HUDEP-2 (cell line): ENCODE data around the gene TAS2R50.
A peak's percentile ranks its signal among the peaks of the same experiment; 100 is the strongest.
"Not testable (repeated sequence)": the region's sequence is repeated elsewhere in the genome, so short reads cannot be mapped to it uniquely, and the experiment has no call there.

ENCODE experiments used
- DNase-seq, 76 experiments: peaks; one replicate each; lab custom pipeline; 2025; ENCODE audit not compliant: unreplicated experiment in 76 of 76; lab: John Stamatoyannopoulos, UW

TAS2R50 gene, protein sequence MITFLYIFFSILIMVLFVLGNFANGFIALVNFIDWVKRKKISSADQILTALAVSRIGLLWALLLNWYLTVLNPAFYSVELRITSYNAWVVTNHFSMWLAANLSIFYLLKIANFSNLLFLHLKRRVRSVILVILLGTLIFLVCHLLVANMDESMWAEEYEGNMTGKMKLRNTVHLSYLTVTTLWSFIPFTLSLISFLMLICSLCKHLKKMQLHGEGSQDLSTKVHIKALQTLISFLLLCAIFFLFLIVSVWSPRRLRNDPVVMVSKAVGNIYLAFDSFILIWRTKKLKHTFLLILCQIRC

DNA sequence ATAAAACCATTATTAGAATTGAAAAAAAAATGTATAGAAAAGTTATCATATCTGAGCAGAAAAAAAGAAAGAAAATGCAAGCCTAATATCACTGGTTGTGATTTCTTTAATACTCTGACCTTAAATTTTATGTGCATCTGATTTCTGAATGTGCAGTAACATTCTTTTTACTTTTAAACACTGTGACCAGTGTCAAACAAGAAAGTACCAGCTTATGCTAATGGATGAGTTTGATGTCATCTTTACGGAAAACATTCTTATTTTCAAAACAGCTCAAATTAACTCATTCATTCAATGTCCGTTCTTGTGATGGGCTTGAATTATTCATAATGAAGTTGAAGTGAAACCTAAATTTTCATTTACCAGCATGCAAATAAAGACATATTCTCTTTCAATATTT, at the start of gene TAS2R50:
TSS of gene TAS2R50 (minus strand) at position 101 of the 400 bp plus-strand sequence. CDS start at position 49, 52 bp downstream.
- DNase-seq, result no peak

DNA sequence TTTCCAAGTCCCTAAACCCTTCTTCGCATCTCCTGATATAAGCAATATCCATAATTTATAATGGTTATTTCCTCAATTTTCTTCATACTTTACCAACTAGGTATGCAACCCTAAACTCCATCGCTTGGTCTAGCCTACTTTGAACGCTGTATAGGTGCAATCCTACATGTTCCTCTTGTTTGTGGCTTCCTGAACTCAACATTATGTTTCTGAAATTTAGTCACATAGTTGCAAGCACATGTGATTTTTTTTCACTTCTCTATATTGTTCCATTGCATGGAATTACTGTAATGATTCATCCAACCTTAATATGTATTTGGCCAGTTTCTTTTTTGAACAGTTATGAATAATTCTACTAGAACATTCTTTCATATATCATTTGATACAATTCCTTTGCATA, 47.2 kb upstream of the TAS2R50 start:
- not testable (repeated sequence) for DNase-seq

DNA sequence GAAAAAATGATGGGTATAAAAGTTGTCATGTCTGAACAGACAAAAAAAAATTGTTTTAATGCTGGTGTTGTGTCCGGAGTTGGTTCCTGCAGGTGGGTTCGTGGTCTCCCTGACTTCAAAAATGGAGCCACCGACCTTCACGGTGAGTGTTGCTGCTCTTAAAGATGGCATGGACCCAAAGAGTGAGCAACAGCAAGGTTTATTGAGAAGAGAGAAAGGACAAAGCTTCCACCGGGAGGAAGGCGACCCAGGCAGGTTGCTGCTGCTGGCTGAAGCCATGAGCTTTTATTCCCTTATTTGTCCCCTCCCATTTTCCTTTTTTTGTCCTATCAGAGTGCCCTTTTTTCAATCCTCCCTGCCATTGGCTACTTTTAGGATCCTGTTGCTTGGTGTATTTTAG, 44.6 kb upstream of the TAS2R50 start, which contains the start of gene TAS2R31:
TSS of gene TAS2R31 (minus strand) at position 101 of the 400 bp plus-strand sequence. CDS start at position 29, 72 bp downstream.
- DNase-seq, result no peak

DNA sequence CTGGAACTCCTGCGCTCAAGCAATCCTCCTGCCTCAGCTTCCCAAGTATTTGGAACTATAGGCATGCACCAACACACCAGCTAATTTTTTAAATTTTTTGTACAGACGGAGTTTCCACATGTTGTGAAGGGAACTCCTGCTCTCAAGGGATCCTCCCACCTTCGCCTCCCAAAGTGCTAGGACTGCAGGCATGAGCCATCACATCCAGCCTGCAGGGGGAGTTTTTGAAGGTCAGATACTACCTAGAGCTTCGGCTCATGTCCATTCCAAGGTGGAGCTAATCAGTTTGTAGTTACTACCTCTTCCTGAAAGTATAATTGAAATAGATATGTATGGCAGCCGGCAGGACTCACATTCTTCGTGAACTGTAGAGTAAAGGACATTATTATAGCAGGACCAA, 39.4 kb upstream of the TAS2R50 start:
- DNase-seq, result peak in 7 of 76 experiments; percentile 1 to 7 (median 5)

DNA sequence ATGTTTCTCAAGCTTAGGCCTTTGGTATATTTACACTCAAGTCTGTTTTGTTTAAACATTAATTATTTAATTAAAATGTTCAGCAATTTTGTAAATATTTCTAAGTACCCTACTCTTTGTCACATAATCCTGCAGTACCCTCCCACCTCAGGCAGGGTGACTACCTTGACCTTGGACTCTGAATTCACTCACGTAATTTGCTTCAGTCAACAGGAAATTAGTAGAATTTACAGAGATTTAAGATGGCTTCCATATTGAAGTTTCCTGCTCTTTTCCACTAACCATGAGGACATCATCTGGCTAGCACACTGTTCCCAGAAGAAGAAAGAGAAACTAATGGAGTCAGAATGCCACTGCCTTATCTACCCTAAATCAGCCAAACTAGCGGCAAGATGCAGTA, 36.7 kb upstream of the TAS2R50 start:
- DNase-seq, result no peak

DNA sequence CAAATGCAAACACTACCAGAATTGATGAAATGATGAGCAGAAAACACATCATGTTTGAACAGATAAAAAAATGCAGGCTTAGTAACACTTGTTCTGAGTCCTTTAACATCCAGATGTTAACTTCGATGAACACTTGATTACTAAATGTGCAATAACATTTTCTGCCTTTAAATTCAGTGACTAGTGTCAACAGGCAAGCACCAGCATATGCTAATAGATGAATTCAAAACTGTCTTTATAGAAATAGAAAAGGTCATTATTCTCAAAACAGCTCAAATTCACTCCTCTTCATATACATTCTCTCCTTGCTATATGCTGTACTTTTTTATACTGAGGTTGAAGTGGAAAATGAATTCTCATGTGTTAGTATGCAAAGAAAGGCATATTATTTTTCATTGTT, 35.8 kb upstream of the TAS2R50 start, which contains the start of gene TAS2R19:
TSS of gene TAS2R19 (minus strand) at position 101 of the 400 bp plus-strand sequence. CDS start at position 52, 49 bp downstream.
- DNase-seq, result no peak

DNA sequence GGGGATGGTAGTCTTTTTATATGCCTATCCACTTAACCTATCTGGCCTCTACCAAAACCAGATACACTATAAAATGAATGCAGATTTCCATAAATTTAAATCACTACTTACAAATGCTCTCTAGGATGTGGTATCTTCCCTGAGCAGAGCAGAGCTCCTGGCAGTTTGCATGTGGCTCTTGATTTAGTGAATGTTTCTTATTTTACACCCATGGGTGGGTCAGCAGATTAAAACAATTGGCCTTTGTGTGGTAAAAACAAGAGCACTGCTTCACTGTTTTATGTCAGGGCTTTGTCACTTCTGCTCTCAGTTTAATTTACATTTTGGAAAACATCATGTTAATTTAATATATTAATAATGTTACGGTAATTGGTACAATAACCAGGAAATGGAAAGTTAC, 30.2 kb upstream of the TAS2R50 start:
- no peak for DNase-seq

DNA sequence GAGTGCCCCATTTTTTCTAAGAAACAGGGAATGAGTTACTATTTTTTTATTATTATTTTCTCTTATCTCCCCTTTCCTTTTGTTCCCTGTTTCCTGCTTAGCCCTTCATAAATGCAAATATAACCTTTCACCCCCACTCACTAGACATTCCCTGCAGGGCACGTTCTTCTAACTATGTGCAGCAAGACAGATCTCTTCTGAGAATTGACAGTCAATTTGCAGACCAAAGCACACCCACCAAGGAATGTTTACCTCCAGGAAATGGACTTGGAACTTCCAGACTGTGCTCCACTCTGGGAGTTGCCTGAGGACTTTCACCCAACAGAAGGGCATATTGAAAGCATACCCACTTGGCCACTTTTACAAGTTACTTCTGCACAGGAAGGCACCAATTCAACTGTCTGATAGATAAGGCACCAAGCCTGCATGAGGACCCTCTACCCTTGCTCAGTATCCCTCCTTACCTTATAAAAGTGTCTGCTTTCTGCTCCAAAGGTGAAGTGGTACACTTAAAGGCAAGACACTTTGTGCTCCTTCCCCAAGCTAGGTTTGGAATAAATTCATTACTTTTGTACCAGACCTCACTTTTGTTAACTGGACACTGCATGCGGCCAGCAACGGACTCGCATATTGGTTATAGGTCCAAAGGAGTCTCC, 29.2 kb upstream of the TAS2R50 start:
- no peak for DNase-seq

DNA sequence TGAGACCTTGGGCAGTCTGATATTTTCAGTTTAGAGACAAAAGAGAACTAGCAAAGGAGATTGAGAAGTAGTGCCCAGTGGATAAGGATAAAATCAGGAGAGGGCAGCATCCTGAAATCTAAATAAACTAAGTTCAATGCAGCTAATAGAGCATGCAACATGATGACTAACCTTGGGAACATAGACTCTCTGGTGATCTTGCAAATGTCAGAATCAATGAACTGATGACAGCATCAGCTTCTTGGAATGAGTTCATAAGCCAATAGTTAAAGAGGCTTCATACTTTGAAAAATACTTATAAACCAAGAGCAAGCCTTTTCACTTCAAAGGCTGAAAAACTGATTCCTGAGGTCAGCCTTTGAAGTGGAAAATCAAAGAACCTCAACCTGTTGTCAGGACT, 27.5 kb upstream of the TAS2R50 start:
- no peak for DNase-seq

DNA sequence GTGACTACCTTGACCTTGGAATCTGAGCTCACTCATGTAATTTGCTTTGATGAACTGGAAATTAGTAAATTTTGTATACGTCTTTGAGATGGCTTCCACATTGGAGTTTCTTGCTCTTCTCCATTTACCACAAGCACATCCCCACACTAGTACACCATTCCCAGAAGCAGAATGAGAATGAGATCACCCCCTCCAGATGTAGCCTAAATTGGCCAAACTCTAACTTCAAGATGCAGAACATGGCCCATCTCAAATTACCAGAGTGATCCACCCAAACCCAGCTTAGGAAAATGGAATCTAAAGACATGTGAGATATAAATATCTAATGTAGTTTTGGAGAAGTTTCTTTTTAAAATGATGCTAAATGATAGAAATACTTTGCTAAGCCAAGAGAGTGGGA, 20.9 kb upstream of the TAS2R50 start:
- no peak for DNase-seq

DNA sequence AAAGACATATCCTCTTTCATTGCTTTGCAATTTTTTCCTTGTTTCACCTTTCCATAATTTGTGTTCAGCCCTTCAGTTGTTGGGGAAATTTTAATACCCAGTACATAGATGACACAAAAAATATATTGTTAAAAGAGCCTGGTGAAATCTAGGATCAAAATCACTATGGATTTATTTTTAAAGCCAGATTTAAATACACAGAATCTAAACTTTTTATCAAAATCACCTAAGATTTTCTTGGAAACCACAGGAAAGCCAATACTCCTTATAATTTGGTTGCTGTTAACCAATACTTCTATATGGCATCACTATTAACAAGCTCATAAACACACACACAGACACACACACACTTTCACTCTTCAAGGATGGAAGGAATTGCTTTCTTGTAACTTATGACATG, 11.5 kb upstream of the TAS2R50 start, which contains the start of gene TAS2R20:
TSS of gene TAS2R20 (minus strand) at position 101 of the 400 bp plus-strand sequence. CDS start 429 bp downstream, outside the sequence.
- DNase-seq, result no peak

DNA sequence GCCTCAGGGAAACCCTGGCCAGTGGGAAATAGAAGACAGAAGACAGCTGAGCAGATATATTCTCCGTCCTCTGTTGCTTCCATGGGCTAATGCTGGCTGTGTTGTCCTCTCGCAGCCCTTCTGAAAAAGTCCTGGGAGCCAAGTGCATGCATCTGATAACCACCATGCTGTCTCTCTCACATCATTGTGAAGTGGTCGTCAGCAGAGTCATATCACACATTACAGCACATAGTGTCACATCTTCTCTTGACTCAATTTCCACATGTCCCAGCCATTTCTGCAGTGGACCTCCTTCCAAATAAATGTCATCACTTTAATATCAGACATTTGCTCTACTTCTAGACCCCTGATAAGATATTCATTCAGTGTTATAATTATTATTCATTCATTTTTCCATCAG, 7.6 kb upstream of the TAS2R50 start:
- no peak for DNase-seq

DNA sequence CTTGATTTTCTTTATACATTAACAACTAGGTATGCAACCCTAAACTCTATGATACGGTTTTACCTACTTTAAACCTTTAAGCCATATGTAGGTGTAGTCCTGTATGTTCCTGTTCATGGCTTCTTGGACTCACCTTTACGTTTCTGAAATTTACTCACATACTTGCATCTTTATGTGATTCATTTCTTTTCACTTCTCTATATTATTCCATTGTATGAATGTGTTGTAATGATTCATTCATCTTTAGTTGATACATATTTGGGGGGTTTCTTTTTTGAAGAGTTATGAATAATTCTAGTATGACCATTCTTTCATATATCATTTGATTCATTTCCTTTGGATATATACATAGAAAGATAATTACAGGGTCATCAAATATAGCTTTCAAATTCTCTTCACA, 2.4 kb upstream of the TAS2R50 start:
- no peak for DNase-seq

DNA sequence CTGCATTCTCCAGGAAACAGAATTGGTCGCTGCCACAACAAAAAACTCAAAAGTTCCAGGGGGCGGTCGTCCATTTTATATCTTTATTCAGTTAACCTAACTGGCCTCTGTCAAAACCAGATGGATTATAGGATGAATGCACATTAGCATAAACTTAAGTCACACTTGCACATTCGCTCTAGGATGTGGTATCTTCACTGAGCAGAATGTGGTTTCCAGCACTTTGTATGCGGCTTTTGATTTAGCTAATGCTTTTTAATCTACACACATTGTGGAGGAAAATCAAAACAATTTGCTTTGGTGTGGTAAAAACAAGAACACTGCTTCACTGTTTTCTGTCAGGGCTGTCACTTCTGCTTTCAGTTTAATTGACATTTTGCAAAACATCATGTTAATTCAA, 4.5 kb downstream of the TAS2R50 start:
- no peak for DNase-seq

DNA sequence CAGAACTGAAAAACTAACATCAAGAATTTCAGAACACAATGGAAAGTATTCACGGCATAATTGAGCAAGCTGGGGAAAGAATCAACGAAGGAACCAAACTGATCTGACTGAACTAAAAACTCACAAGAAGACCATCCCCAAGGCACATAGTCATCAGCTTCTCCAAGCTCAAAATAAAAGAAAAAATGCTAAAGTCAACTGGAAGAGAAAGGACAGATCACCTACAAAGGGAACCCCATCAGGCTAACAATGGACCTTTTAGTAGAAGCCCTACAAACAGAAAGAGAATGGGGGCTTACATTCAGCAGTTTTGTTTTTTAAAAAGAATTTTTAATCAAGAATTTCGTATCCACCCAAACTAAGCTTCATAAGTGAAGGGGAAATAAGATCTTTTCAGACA, 11.7 kb downstream of the TAS2R50 start:
- no peak for DNase-seq

DNA sequence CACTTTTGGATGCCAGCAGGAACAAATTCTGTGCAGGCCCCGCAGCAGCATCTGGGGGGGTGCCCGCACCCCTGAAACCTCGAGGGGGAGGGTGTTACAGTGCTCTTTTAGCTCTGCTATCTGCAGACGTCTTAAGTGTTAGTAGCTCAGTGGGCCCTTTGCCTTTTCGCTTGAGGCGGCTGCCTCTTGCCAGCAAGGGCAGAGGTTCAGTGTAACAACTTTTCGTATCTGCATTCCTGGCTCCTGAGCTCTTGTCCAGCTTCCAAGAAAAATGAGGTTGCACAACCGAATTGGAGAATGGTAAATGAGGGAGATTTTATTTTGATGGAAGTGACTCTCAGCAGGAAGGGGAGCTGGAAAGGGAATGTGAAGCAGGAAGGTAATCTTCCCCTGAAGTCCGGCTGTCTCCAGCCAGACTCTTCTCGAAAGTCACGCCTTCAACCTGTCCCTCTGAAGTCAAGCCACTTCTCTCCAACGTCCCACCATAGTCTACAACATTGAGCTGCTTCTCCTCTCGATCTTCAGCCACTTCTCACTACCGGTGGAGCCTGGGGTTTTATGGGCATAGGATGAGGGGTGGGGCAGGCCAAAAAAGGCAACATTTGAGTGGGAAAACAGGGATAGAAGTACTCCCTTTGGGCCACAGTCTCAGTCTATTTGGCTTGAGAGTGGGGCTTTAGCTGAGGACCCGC, 17.8 kb downstream of the TAS2R50 start:
- no peak for DNase-seq

DNA sequence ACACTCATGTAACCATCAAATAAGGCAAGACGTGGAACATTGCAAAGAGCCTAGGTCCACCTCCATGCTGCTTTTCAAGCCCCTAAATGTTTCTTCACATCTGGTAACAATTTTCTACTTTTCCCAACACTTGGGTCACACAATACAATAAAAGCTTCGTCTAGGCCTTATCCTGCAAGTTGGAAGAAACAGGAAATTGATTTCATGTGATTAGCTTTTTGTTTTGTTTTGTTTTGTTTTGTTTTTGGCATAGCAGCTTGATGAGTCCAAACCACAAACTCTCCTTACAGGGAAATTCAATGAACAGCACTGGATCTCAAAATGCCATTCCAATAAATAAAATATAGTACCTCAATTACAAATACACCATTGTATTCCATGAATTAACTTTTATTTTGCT, 19.3 kb downstream of the TAS2R50 start:
- no peak for DNase-seq

DNA sequence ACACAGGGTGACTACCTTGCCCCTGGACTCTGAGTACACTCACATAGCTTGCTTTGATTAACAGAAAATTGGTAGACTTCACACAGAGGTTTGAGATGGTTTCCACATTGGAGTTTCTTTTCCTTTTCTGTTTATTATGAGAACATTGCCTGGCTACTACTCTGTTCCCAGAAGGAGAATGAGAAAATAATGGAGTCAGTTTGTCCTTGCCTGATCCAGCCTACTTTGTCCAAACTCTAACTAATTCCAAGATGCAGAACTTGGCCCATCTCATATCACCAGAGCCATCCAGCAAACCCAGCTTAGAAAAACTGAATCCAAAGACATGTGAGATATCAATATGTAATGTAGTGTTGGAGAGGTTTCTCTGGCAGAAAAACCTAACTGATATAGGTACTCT, 20.4 kb downstream of the TAS2R50 start:
- no peak for DNase-seq

DNA sequence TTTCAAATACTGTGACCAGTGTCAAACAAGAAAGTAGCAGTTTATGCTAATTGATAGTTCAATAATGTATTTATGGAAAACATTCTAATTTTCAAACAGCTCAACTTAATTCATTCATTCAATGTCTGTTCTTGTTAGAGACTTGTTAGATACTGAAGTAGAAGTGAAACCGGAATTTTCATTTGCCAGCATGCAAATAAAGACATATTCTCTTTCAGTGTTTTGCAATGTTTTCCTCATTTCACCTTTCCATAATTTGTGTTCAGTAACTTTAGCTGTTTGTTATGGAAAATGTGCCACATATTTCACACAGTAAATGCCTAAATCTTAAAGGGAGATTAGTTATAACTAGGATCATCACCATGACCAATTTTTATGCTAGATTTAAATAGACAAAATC, 21.2 kb downstream of the TAS2R50 start:
- no peak for DNase-seq

DNA sequence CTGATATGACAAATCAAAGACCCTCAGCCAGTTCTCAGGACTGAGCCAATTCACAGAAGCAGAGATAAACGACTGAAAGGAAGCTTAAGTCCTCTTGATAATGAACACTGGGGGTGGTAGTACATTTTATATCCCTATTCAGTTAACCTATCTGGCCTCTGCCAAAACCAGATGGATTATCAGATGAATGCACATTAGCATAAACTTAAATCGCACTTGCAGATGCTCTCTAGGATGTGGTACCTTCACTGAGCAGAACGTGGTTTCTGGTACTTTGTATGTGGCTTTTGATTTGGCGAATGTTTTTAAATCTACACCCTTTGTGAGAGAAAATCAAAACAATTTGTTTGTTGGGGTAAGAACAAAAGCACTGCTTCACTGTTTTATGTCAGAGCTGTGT, 26.5 kb downstream of the TAS2R50 start:
- peak in 7 of 76 experiments; percentile 3 to 26 (median 13) for DNase-seq

DNA sequence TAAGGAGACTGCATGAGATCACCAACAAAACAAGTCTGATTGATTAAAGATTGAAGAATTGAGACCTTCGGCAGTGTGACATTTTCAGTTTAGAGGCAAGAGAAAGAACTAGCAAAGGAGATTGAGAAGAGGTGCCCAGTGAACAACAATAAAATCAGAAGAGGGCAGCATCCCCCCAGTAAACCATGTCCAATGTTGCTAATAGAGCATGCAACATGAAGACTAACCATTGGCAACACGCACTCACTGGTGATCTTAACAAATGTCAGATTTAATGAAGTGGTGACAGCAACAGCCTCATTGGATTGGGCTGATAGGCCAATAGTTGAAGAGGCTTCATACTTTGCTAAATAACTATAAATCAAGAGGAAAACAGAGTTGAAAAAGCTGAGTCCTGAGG, 26.9 kb downstream of the TAS2R50 start:
- peak in 1 of 76 experiments; percentile 3 for DNase-seq
